C4-2B (cell line): ENCODE measurements around the gene APOE.

Experiments
- ZFX ChIP-seq: fragments of 450-650 bp; IDR thresholded peaks from 2 replicates; pipeline ENCODE4 v1.6.1; 2017
- TF ChIP-seq, protein P1 (sequence below): fragments of 450-650 bp; conservative IDR thresholded peaks from 2 replicates; pipeline ENCODE4 v1.5.1; 2017; ENCODE audit warnings: mild to moderate bottlenecking

- TF ChIP-seq, protein P1, sequence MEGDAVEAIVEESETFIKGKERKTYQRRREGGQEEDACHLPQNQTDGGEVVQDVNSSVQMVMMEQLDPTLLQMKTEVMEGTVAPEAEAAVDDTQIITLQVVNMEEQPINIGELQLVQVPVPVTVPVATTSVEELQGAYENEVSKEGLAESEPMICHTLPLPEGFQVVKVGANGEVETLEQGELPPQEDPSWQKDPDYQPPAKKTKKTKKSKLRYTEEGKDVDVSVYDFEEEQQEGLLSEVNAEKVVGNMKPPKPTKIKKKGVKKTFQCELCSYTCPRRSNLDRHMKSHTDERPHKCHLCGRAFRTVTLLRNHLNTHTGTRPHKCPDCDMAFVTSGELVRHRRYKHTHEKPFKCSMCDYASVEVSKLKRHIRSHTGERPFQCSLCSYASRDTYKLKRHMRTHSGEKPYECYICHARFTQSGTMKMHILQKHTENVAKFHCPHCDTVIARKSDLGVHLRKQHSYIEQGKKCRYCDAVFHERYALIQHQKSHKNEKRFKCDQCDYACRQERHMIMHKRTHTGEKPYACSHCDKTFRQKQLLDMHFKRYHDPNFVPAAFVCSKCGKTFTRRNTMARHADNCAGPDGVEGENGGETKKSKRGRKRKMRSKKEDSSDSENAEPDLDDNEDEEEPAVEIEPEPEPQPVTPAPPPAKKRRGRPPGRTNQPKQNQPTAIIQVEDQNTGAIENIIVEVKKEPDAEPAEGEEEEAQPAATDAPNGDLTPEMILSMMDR, result no peak
- TF ChIP-seq ZFX, result no peak
Measured at GRCh38 chr19:44948237-44948636, 42.6 kb downstream of the APOE start.
